ENCODE data around the gene NFASC.

GRCh38 chr1:204873176-204873575 lies 2.5 kb downstream of the NFASC start:
- TF ChIP-seq EZH2phosphoT487 (IDR thresholded peaks at IDR 0.05; ENCODE audit: insufficient read depth, low read depth) (no peak), EZH2 (IDR thresholded peaks at IDR 0.05; ENCODE audit: insufficient read depth, poor library complexity, severe bottlenecking) (no peak)

All from GM23248 (cell line).